ENCODE data around the gene RAB20. TPM values are rescaled to one million over a fixed set of nuclear protein-coding genes. Genes with fewer than 3 reads are reported as not detected.
"Not testable (repeated sequence)": the region's sequence is repeated elsewhere in the genome, so short reads cannot be mapped to it uniquely, and the experiment has no call there.

The RAB20 gene
- total RNA-seq: 1 to 10 TPM; 6.9 to 7.2 TPM

- peak; percentile 68 for DNase-seq
- Mint-ChIP-seq H3K4me3 (peak within 1 kb of the TSS; percentile 94), H3K4me1 (peaks cover 36% of the 10 kb centered on the region), H3K9me3 (no peaks in the 10 kb centered on the region), H3K36me3 (ENCODE audit: low read depth) (peaks cover 11% of the 10 kb centered on the region), H3K27me3 (peaks cover 40% of the 10 kb centered on the region), H3K27ac (peak within 1 kb of the TSS; percentile 75)
- ChIA-PET POLR2A (interaction anchor here (1.0 to 1.5 kb wide), 2 partner anchors 54 to 353 kb away, joined by 3 read pairs; partner anchors contain the start of genes ANKRD10 and NAXD), CTCF (interaction anchor here (0.8 to 1.3 kb wide), 4 partner anchors 9 to 106 kb away, joined by 3 to 13 read pairs (median 4); no protein-coding TSS in a partner anchor)
Observed at GRCh38 chr13:110561344-110562035, at the start of gene RAB20. TSS of gene RAB20 (minus strand) at chr13:110561722. CDS start at chr13:110561519, 203 bp downstream.

GRCh38 chr13:110610955-110611595 is 49.6 kb upstream of the RAB20 start:
- Mint-ChIP-seq H3K27ac (peak overlapping the region; percentile 46), H3K4me1 (peaks cover 23% of the 10 kb centered on the region), H3K9me3 (peaks cover 7% of the 10 kb centered on the region), H3K27me3 (no peaks in the 10 kb centered on the region), H3K4me3 (peak overlapping the region; percentile 41), H3K36me3 (ENCODE audit: low read depth) (peaks cover 7% of the 10 kb centered on the region)
- ChIA-PET CTCF (interaction anchor here (2.5 kb wide), 1 partner anchor 18 kb away, joined by 13 read pairs; no protein-coding TSS in a partner anchor), POLR2A (no interaction called here)
- peak; percentile 43 for DNase-seq

- no peak overlapping the region for H3K27ac Mint-ChIP-seq
- ChIA-PET CTCF (no interaction called here), POLR2A (no interaction called here)
- no peaks in the 10 kb centered on the region for H3K36me3 Mint-ChIP-seq (ENCODE audit: low read depth)
- peaks cover 2% of the 10 kb centered on the region for H3K9me3 Mint-ChIP-seq
- H3K4me1 Mint-ChIP-seq: peaks cover 21% of the 10 kb centered on the region
- H3K4me3 Mint-ChIP-seq: no peak overlapping the region
- peaks cover 3% of the 10 kb centered on the region for H3K27me3 Mint-ChIP-seq
- DNase-seq: no peak
Observed at GRCh38 chr13:110607675-110608224, 46.2 kb upstream of the RAB20 start.

- H3K9me3 Mint-ChIP-seq; H3K27me3 Mint-ChIP-seq; H3K4me3 Mint-ChIP-seq; DNase-seq; H3K27ac Mint-ChIP-seq; H3K36me3 Mint-ChIP-seq (ENCODE audit: low read depth); POLR2A ChIA-PET; CTCF ChIA-PET: not testable (repeated sequence)
- peaks cover 15% of the 10 kb centered on the region for H3K4me1 Mint-ChIP-seq
Observed at GRCh38 chr13:110606281-110606680, 44.8 kb upstream of the RAB20 start.

GRCh38 chr13:110605132-110605531 is 43.6 kb upstream of the RAB20 start:
- Mint-ChIP-seq H3K4me3 (no peak overlapping the region), H3K27me3 (peaks cover 8% of the 10 kb centered on the region), H3K36me3 (ENCODE audit: low read depth) (no peaks in the 10 kb centered on the region), H3K27ac (no peak overlapping the region), H3K4me1 (peaks cover 4% of the 10 kb centered on the region), H3K9me3 (peaks cover 2% of the 10 kb centered on the region)
- ChIA-PET POLR2A (no interaction called here), CTCF (no interaction called here)
- DNase-seq: no peak

GRCh38 chr13:110600980-110601379 is 39.5 kb upstream of the RAB20 start:
- H3K36me3 Mint-ChIP-seq (ENCODE audit: low read depth): no peaks in the 10 kb centered on the region
- H3K9me3 Mint-ChIP-seq: no peaks in the 10 kb centered on the region
- no peak overlapping the region for H3K27ac Mint-ChIP-seq
- H3K4me3 Mint-ChIP-seq: no peak overlapping the region
- H3K27me3 Mint-ChIP-seq: peaks cover 8% of the 10 kb centered on the region
- no peaks in the 10 kb centered on the region for H3K4me1 Mint-ChIP-seq
- ChIA-PET POLR2A (no interaction called here), CTCF (interaction anchor here (1.1 kb wide), 2 partner anchors 145 to 218 kb away, joined by 3 read pairs; no protein-coding TSS in a partner anchor)
- DNase-seq: no peak

GRCh38 chr13:110600261-110600819 is 38.8 kb upstream of the RAB20 start:
- H3K27ac Mint-ChIP-seq: no peak overlapping the region
- H3K9me3 Mint-ChIP-seq: no peaks in the 10 kb centered on the region
- H3K27me3 Mint-ChIP-seq: peaks cover 8% of the 10 kb centered on the region
- no peak for DNase-seq
- ChIA-PET POLR2A (no interaction called here), CTCF (interaction anchor here (1.1 kb wide), 2 partner anchors 145 to 219 kb away, joined by 3 read pairs; no protein-coding TSS in a partner anchor)
- no peaks in the 10 kb centered on the region for H3K4me1 Mint-ChIP-seq
- no peak overlapping the region for H3K4me3 Mint-ChIP-seq
- H3K36me3 Mint-ChIP-seq (ENCODE audit: low read depth): no peaks in the 10 kb centered on the region

GRCh38 chr13:110597041-110597689 is 35.6 kb upstream of the RAB20 start:
- Mint-ChIP-seq H3K4me3 (no peak overlapping the region), H3K9me3 (no peaks in the 10 kb centered on the region), H3K27me3 (peaks cover 6% of the 10 kb centered on the region), H3K36me3 (ENCODE audit: low read depth) (no peaks in the 10 kb centered on the region), H3K4me1 (no peaks in the 10 kb centered on the region), H3K27ac (no peak overlapping the region)
- no peak for DNase-seq
- CTCF ChIA-PET: interaction anchor here (1.5 to 1.7 kb wide), 2 partner anchors 13 to 141 kb away, joined by 3 to 8 read pairs; no protein-coding TSS in a partner anchor
- POLR2A ChIA-PET: no interaction called here

- Mint-ChIP-seq H3K9me3 (no peaks in the 10 kb centered on the region), H3K27ac (no peak overlapping the region), H3K4me3 (no peak overlapping the region), H3K27me3 (peaks cover 7% of the 10 kb centered on the region), H3K4me1 (no peaks in the 10 kb centered on the region), H3K36me3 (ENCODE audit: low read depth) (no peaks in the 10 kb centered on the region)
- POLR2A ChIA-PET: interaction anchor here (1.1 kb wide), 1 partner anchor 321 kb away, joined by 4 read pairs; no protein-coding TSS in a partner anchor
- no peak for DNase-seq
- CTCF ChIA-PET: interaction anchor here (0.7 to 2.0 kb wide), 18 partner anchors 11 to 556 kb away, joined by 3 to 14 read pairs (median 4); partner anchors contain the start of gene NAXD
Observed at GRCh38 chr13:110593430-110594130, 32.1 kb upstream of the RAB20 start.

- H3K9me3 Mint-ChIP-seq: no peaks in the 10 kb centered on the region
Observed at GRCh38 chr13:110592665-110593064, 31.1 kb upstream of the RAB20 start.

GRCh38 chr13:110590577-110590976 is 29.1 kb upstream of the RAB20 start:
- H3K4me1 Mint-ChIP-seq: no peaks in the 10 kb centered on the region
- CTCF ChIA-PET: no interaction called here
- no peak overlapping the region for H3K4me3 Mint-ChIP-seq
- H3K27me3 Mint-ChIP-seq: peaks cover 14% of the 10 kb centered on the region
- DNase-seq: no peak
- POLR2A ChIA-PET: no interaction called here
- H3K36me3 Mint-ChIP-seq (ENCODE audit: low read depth): no peaks in the 10 kb centered on the region
- no peaks in the 10 kb centered on the region for H3K9me3 Mint-ChIP-seq
- no peak overlapping the region for H3K27ac Mint-ChIP-seq

More at GRCh38 chr13:110592665-110593064, 31.1 kb upstream of the RAB20 start:
- ChIA-PET POLR2A (no interaction called here), CTCF (interaction anchor here (0.7 to 2.0 kb wide), 4 partner anchors 50 to 225 kb away, joined by 3 to 14 read pairs (median 4); no protein-coding TSS in a partner anchor)
- Mint-ChIP-seq H3K27me3 (peaks cover 12% of the 10 kb centered on the region), H3K27ac (no peak overlapping the region), H3K36me3 (ENCODE audit: low read depth) (no peaks in the 10 kb centered on the region), H3K4me1 (no peaks in the 10 kb centered on the region), H3K4me3 (no peak overlapping the region)
- no peak for DNase-seq

- no peak overlapping the region for H3K4me3 Mint-ChIP-seq
- peaks cover 14% of the 10 kb centered on the region for H3K27me3 Mint-ChIP-seq
- H3K4me1 Mint-ChIP-seq: no peaks in the 10 kb centered on the region
- no peaks in the 10 kb centered on the region for H3K36me3 Mint-ChIP-seq (ENCODE audit: low read depth)
- CTCF ChIA-PET: no interaction called here
- no peaks in the 10 kb centered on the region for H3K9me3 Mint-ChIP-seq
- no peak for DNase-seq
- H3K27ac Mint-ChIP-seq: no peak overlapping the region
- POLR2A ChIA-PET: no interaction called here
Observed at GRCh38 chr13:110589793-110590390, 28.4 kb upstream of the RAB20 start.
